Mesenchymal stem cell (in vitro differentiated cells and primary cell): ENCODE results near the gene CIRBP.

ENCODE experiments used
- DNase-seq: peaks from one replicate; pipeline ENCODE4 v3.0.0-alpha.2; 2013
- H2AFZ ChIP-seq: one replicate; pipeline ENCODE4 v1.6.1; 2013; ENCODE audit warnings: low read depth, mild to moderate bottlenecking, control low read depth, inconsistent platforms, low read length, moderate library complexity
- H2AK5ac ChIP-seq: 2 replicates; pipeline ENCODE4 v1.6.1; 2013; ENCODE audit warnings: low read length, moderate library complexity, mild to moderate bottlenecking, inconsistent platforms; ENCODE audit not compliant: severe bottlenecking
- H2BK120ac ChIP-seq: one replicate; pipeline ENCODE4 v1.6.1; 2013; ENCODE audit warnings: low read depth, mild to moderate bottlenecking, inconsistent platforms, low read length, moderate library complexity
- H2BK12ac ChIP-seq, 2 experiments: one replicate each; pipeline ENCODE4 v1.6.1; 2013; ENCODE audit warnings: inconsistent platforms in 2 of 2, low read length in 2 of 2, mild to moderate bottlenecking in 2 of 2, moderate library complexity in 2 of 2, control low read depth in 1 of 2
- H2BK15ac ChIP-seq: one replicate; pipeline ENCODE4 v1.6.1; 2013; ENCODE audit warnings: mild to moderate bottlenecking, low read depth, inconsistent platforms; ENCODE audit not compliant: poor library complexity, severe bottlenecking
- H2BK5ac ChIP-seq: 2 replicates; pipeline ENCODE4 v1.6.1; 2013; ENCODE audit warnings: low read depth, mild to moderate bottlenecking, low read length, control low read depth, inconsistent platforms; ENCODE audit not compliant: poor library complexity, severe bottlenecking
- H3K14ac ChIP-seq, 2 experiments: one replicate each; pipeline ENCODE4 v1.6.1; 2013; ENCODE audit warnings: inconsistent platforms in 2 of 2, low read length in 2 of 2, control low read depth in 1 of 2, mild to moderate bottlenecking in 1 of 2, moderate library complexity in 1 of 2
- H3K18ac ChIP-seq, 2 experiments: one replicate each; pipeline ENCODE4 v1.6.1; 2013; ENCODE audit warnings: inconsistent platforms in 2 of 2, low read length in 2 of 2, control low read depth in 1 of 2, low read depth in 1 of 2, mild to moderate bottlenecking in 1 of 2
- H3K23ac ChIP-seq, 2 experiments: one replicate each; pipeline ENCODE4 v1.6.1; 2013; ENCODE audit warnings: inconsistent platforms in 2 of 2, low read length in 2 of 2, mild to moderate bottlenecking in 2 of 2, moderate library complexity in 2 of 2, control low read depth in 1 of 2
- H3K27ac ChIP-seq: 2 replicates; pipeline ENCODE4 v1.5.1; 2013; ENCODE audit warnings: mild to moderate bottlenecking, moderate library complexity, low read length, control low read depth, inconsistent platforms; ENCODE audit not compliant: poor library complexity, severe bottlenecking
- H3K27me3 ChIP-seq, 2 experiments: 2 replicates each; pipeline versions ENCODE4 v1.6.1 to v1.7.0; 2013; ENCODE audit warnings: low read length in 2 of 2, mild to moderate bottlenecking in 2 of 2, moderate library complexity in 2 of 2, control low read depth in 1 of 2, inconsistent platforms in 1 of 2; ENCODE audit not compliant: control insufficient read depth in 1 of 2, insufficient read depth in 1 of 2
- H3K36me3 ChIP-seq, 2 experiments: 2 replicates each; pipeline versions ENCODE4 v1.6.1 to v1.7.0; 2013; ENCODE audit warnings: low read length in 2 of 2, control low read depth in 1 of 2, inconsistent platforms in 1 of 2, low read depth in 1 of 2, mild to moderate bottlenecking in 1 of 2; ENCODE audit not compliant: insufficient read depth in 2 of 2, control insufficient read depth in 1 of 2
- H3K4ac ChIP-seq, 2 experiments: one replicate each; pipeline ENCODE4 v1.6.1; 2013; ENCODE audit warnings: inconsistent platforms in 2 of 2, low read length in 2 of 2, mild to moderate bottlenecking in 2 of 2, moderate library complexity in 2 of 2, control low read depth in 1 of 2, low read depth in 1 of 2
- H3K4me1 ChIP-seq: 2 replicates; pipeline ENCODE4 v1.6.1; 2013; ENCODE audit warnings: low read depth, low read length, control low read depth; ENCODE audit not compliant: control insufficient read depth, insufficient read depth
- H3K4me2 ChIP-seq: 2 replicates; pipeline ENCODE4 v1.6.1; 2013; ENCODE audit warnings: low read length, mild to moderate bottlenecking, inconsistent platforms; ENCODE audit not compliant: poor library complexity, severe bottlenecking
- H3K4me3 ChIP-seq, 2 experiments: 2 replicates each; pipeline versions ENCODE4 v1.5.1 to v1.7.0; 2013; ENCODE audit warnings: low read length in 2 of 2, mild to moderate bottlenecking in 2 of 2, control low read depth in 1 of 2, low read depth in 1 of 2; ENCODE audit not compliant: insufficient read depth in 1 of 2
- H3K79me1 ChIP-seq: replicated peaks from 2 replicates; pipeline ENCODE4 v1.6.1; 2013; ENCODE audit warnings: mild to moderate bottlenecking, control low read depth, low read length, inconsistent platforms; ENCODE audit not compliant: poor library complexity, severe bottlenecking
- H3K9ac ChIP-seq: 2 replicates; pipeline ENCODE4 v1.7.0; 2013; ENCODE audit warnings: mild to moderate bottlenecking, low read length, moderate library complexity
- H3K9me3 ChIP-seq: 2 replicates; pipeline ENCODE4 v1.7.0; 2013; ENCODE audit warnings: mild to moderate bottlenecking, low read length; ENCODE audit not compliant: control insufficient read depth
- H4K8ac ChIP-seq: one replicate; pipeline ENCODE4 v1.6.1; 2013; ENCODE audit warnings: inconsistent platforms, mild to moderate bottlenecking, low read length, moderate library complexity
- H4K91ac ChIP-seq: one replicate; pipeline ENCODE4 v1.6.1; 2013; ENCODE audit warnings: mild to moderate bottlenecking, low read length, inconsistent platforms
- WGBS: methylation state at CpG from one replicate; pipeline ENCODE4 v1.1.7; 2013; ENCODE audit warnings: mixed read lengths; 5-methylcytosine and 5-hydroxymethylcytosine counted together

CIRBP gene

DNA sequence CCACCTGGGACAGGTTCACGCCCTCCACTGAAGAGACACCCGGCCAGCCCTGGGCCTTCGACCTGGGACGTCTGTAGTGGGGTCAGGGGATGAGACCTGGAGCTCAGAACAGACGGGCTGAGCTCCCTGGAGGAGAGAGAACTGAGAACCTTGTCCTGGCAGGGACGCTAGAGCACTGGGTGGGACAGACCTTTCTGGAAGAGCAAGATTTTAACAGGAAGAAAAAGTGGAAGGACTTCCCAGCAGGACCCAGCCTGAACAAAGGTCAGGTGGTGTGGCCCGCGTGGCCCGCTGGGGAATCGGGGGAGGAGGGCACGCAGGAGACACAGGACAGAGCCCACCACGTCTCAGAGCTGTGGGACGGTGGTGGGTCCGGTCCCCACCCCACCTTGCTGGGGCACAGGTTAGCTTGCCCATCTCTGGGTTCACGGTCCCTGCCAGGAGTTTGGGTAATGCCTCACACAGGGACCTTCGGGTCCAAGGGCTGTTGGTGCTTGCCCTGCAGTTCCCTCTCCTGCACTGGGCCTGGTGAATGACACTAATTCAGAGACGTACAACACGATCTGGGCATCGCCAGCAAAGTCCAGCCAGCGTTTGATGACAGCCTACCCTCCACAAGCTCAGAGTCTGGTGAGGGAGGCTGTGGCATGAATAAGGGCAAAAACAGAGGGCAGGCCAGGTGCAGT is 15.3 kb downstream of the CIRBP start:
- Histone ChIP-seq H3K27ac (no peak overlapping the region), H4K8ac (no peak overlapping the region), H3K4me2 (no peak overlapping the region), H2AK5ac (no peak overlapping the region), H3K23ac (no peak overlapping the region), H3K14ac (no peak overlapping the region), H3K9me3 (no peaks in the 10 kb centered on the region), H2BK5ac (no peak overlapping the region), H2BK120ac (no peak overlapping the region), H4K91ac (no peak overlapping the region), H3K4me1 (peaks cover 12% of the 10 kb centered on the region), H3K9ac (no peak overlapping the region), H3K4me3 (no peak overlapping the region), H3K36me3 (peaks cover 2 to 16% of the 10 kb centered on the region in 2 experiments), H2AFZ (no peak overlapping the region), H3K4ac (no peak overlapping the region), H2BK15ac (no peak overlapping the region), H3K18ac (no peak overlapping the region), H3K27me3 (peaks cover 37 to 60% of the 10 kb centered on the region in 2 experiments), H2BK12ac (no peak overlapping the region), H3K79me1 (peaks cover 2% of the 10 kb centered on the region)
- 82% methylated on average over 20 of the region's 20 CpGs for WGBS
- no peak for DNase-seq

DNA sequence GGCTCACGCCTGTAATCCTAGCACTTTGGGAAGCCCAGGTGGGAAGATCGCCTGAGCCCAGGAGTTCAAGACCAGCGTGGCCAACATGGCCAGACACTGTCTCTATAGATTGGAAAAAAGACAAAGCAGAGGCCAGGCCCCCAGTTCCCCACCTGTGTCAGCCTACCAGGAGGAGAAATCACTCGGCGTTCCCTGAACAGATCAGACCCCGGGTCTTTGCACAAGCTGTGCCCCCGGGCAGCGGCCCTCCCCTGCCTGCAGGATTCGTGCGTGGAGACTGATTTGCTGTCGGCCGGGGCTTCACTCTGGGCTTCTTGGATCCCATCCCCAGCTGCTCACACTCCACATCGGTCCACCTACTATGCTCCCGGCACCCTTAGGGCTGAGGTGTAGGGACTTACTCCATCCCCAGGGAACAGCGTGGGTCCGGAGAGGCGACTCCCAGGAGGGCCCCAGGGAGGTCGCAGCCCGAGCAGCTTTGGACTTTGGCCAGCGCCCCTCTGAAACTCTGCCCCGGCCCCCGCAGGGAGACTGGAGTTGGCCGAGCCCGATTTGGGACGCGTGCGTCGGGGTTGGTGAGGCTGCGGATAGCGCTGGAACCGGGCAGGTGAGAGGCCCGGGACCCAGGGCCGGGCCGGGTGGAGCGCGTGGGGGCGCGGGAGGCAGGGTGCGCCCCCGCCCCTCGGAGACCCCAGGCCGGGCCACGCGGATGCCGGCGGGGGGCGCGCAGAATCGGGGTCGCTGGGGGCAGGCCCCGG is 16.0 kb downstream of the CIRBP start:
- no peak overlapping the region for H3K9ac ChIP-seq
- DNase-seq = no peak
- peaks cover 37 to 66% of the 10 kb centered on the region in 2 experiments for H3K27me3 ChIP-seq
- no peak overlapping the region for H3K4ac ChIP-seq
- H3K4me2 ChIP-seq = no peak overlapping the region
- 32% methylated on average over 33 of the region's 51 CpGs for WGBS
- no peak overlapping the region for H4K8ac ChIP-seq
- H2AFZ ChIP-seq = no peak overlapping the region
- no peak overlapping the region for H2BK12ac ChIP-seq
- no peak overlapping the region for H3K18ac ChIP-seq
- no peak overlapping the region for H2AK5ac ChIP-seq
- H2BK15ac ChIP-seq = peak overlapping the region; percentile 66
- H3K4me1 ChIP-seq = peaks cover 11% of the 10 kb centered on the region
- H3K27ac ChIP-seq = no peak overlapping the region
- no peak overlapping the region for H3K14ac ChIP-seq
- H3K23ac ChIP-seq = no peak overlapping the region
- H3K36me3 ChIP-seq = peaks cover 0 to 9% of the 10 kb centered on the region in 2 experiments
- no peaks in the 10 kb centered on the region for H3K9me3 ChIP-seq
- no peak overlapping the region for H2BK120ac ChIP-seq
- no peak overlapping the region for H4K91ac ChIP-seq
- peak overlapping the region in 1 of 2 experiments; percentile 17 for H3K4me3 ChIP-seq
- no peak overlapping the region for H2BK5ac ChIP-seq
- H3K79me1 ChIP-seq = no peaks in the 10 kb centered on the region

DNA sequence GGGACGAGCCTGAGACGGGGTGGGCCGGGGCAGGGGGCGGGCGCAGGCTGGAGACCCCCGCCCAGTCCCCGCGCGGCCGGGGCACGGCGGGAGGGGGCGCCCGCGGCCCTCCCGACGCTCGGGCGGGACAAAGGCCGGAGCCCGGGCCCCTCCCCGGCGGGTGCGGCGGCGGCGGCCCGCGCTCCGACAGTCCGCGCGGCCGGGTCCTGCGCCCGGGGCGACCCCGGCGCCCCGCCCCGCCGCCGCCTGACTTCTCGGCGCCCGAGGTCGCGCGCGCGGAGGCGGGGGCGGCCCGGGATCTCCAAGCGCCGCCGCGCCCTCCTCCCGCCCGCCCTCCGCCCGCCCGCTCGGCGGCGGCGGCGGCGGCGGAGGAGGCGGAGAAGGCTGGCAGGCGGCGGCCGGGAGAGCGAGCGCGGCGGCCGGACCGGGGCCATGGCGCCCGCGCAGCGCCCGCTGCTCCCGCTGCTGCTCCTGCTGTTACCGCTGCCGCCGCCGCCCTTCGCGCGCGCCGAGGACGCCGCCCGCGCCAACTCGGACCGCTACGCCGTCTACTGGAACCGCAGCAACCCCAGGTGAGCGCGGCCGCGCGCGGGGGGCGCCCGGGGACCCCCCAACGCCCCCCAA is 16.7 kb downstream of the CIRBP start, which contains the start of gene EFNA2:
Gene EFNA2, plus strand, starts transcription at position 137 of the 624 bp plus-strand sequence. Its CDS starts 296 bp downstream, at position 433.
- H3K9me3 ChIP-seq = no peaks in the 10 kb centered on the region
- peaks cover 0 to 2% of the 10 kb centered on the region in 2 experiments for H3K36me3 ChIP-seq
- no peak within 1 kb of the TSS for H2BK5ac ChIP-seq
- no peak within 1 kb of the TSS for H3K23ac ChIP-seq
- H4K91ac ChIP-seq = no peak within 1 kb of the TSS
- no peak within 1 kb of the TSS for H2BK120ac ChIP-seq
- H2BK15ac ChIP-seq = peak within 1 kb of the TSS; percentile 66
- no peak within 1 kb of the TSS for H4K8ac ChIP-seq
- H3K4me1 ChIP-seq = peaks cover 13% of the 10 kb centered on the region
- H3K27ac ChIP-seq = no peak within 1 kb of the TSS
- no peak for DNase-seq
- H2BK12ac ChIP-seq = no peak within 1 kb of the TSS
- H3K9ac ChIP-seq = no peak within 1 kb of the TSS
- peaks cover 37 to 73% of the 10 kb centered on the region in 2 experiments for H3K27me3 ChIP-seq
- H3K18ac ChIP-seq = no peak within 1 kb of the TSS
- no peak within 1 kb of the TSS for H3K14ac ChIP-seq
- no peak within 1 kb of the TSS for H3K4ac ChIP-seq
- peak within 1 kb of the TSS; percentile 49 for H2AFZ ChIP-seq
- peak within 1 kb of the TSS; percentile 56 for H3K4me2 ChIP-seq
- no peaks in the 10 kb centered on the region for H3K79me1 ChIP-seq
- 1% methylated on average over 34 of the region's 113 CpGs for WGBS
- no peak within 1 kb of the TSS for H2AK5ac ChIP-seq
- H3K4me3 ChIP-seq = peak within 1 kb of the TSS in 1 of 2 experiments; percentile 52
